MM.1S (cell line): ENCODE results near the gene DIP2C.
A peak's percentile ranks its signal among the peaks of the same experiment; 100 is the strongest.

ENCODE experiments used
- DNase-seq: peaks from one replicate; pipeline ENCODE4 v3.0.0-alpha.2; 2015
- H2AFZ ChIP-seq: fragments of 300-600 bp; sonication (generic); 2 replicates; pipeline ENCODE4 v1.6.0; 2016; ENCODE audit warnings: antibody characterized with exemption, low read length
- H3F3A ChIP-seq: fragments of 300-600 bp; sonication (generic); 2 replicates; pipeline ENCODE4 v1.6.1; 2016; ENCODE audit warnings: mild to moderate bottlenecking, antibody characterized with exemption, low read length, moderate library complexity, mixed read lengths; ENCODE audit not compliant: insufficient read depth
- H3K27ac ChIP-seq: fragments of 300-600 bp; sonication (generic); 2 replicates; pipeline ENCODE4 v1.5.1; 2016; ENCODE audit warnings: mild to moderate bottlenecking, low read length
- H3K27me3 ChIP-seq: fragments of 300-600 bp; sonication (generic); replicated peaks from 2 replicates; pipeline ENCODE4 v1.6.0; 2016; ENCODE audit warnings: low read length; ENCODE audit not compliant: insufficient read depth
- H3K36me3 ChIP-seq: fragments of 300-600 bp; sonication (generic); replicated peaks from 2 replicates; pipeline ENCODE4 v1.6.1; 2016; ENCODE audit warnings: mild to moderate bottlenecking, low read length, mixed read lengths; ENCODE audit not compliant: insufficient read depth
- H3K4me1 ChIP-seq: fragments of 300-600 bp; sonication (generic); 2 replicates; pipeline ENCODE4 v1.6.1; 2016; ENCODE audit warnings: low read length, mixed read lengths
- H3K4me2 ChIP-seq: fragments of 300-600 bp; sonication (generic); 2 replicates; pipeline ENCODE4 v1.6.0; 2016; ENCODE audit warnings: low read depth, low read length
- H3K4me3 ChIP-seq: fragments of 300-600 bp; sonication (generic); 2 replicates; pipeline ENCODE4 v1.5.1; 2016; ENCODE audit warnings: low read length, mixed read lengths
- H3K79me2 ChIP-seq: fragments of 300-600 bp; sonication (generic); 2 replicates; pipeline ENCODE4 v1.6.1; 2016; ENCODE audit warnings: mixed run types, low read length, mixed read lengths
- H3K9ac ChIP-seq: fragments of 300-600 bp; sonication (generic); 2 replicates; pipeline ENCODE4 v1.6.1; 2016; ENCODE audit warnings: low read length, mixed read lengths
- H3K9me2 ChIP-seq: fragments of 300-600 bp; sonication (generic); replicated peaks from 2 replicates; pipeline ENCODE4 v1.6.1; 2016; ENCODE audit warnings: mild to moderate bottlenecking, low read length, mixed read lengths; ENCODE audit not compliant: insufficient read depth
- H3K9me3 ChIP-seq: fragments of 300-600 bp; sonication (generic); replicated peaks from 2 replicates; pipeline ENCODE4 v1.6.1; 2016; ENCODE audit warnings: mild to moderate bottlenecking, low read length, mixed read lengths; ENCODE audit not compliant: insufficient read depth
- H4K20me1 ChIP-seq: fragments of 300-600 bp; sonication (generic); 2 replicates; pipeline ENCODE4 v1.6.1; 2016; ENCODE audit warnings: mild to moderate bottlenecking, low read length, moderate library complexity, mixed read lengths; ENCODE audit not compliant: insufficient read depth
- EZH2 ChIP-seq: fragments of 300-600 bp; sonication (generic); optimal IDR thresholded peaks from 2 replicates; pipeline ENCODE3; 2017; ENCODE audit warnings: low read depth, mild to moderate bottlenecking, antibody characterized with exemption, low read length, mixed read lengths
- EZH2phosphoT487 ChIP-seq: fragments of 300-600 bp; sonication (generic); IDR thresholded peaks from 2 replicates; pipeline ENCODE4 v1.6.1; 2018; ENCODE audit warnings: antibody characterized with exemption, low read length
- TF ChIP-seq, protein P1 (sequence below): fragments of 300-600 bp; sonication (generic); IDR thresholded peaks from 2 replicates; pipeline ENCODE4 v1.5.1; 2016; ENCODE audit warnings: antibody characterized with exemption, low read length, mixed read lengths

DIP2C gene

DNA sequence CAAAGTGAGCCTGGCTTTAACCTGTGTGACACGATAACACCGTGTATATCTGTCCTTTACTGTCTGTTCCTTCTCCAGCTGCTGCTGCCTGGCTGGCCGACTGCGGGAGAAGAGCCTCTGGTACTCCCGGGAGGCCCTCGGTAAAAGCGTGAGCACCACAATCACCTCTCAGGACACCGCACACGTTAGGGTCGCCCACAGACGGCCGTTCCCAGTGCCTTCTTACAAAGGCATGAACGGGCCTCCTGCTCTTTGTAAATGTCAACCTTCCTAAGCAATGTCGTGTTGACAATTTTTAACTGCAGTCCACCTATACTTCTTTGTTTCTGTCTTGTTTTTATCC lies 177.6 kb downstream of the DIP2C start:
- peaks cover 49% of the 10 kb centered on the region for H3K4me1 ChIP-seq
- H3K9ac ChIP-seq, result no peak overlapping the region
- no peak overlapping the region; the same call in 1 of the 2 replicates for H3K27ac ChIP-seq
- no peak overlapping the region for H3K4me3 ChIP-seq
- H3F3A ChIP-seq, result peaks cover 23% of the 10 kb centered on the region
- no peaks in the 10 kb centered on the region for H3K9me3 ChIP-seq
- H3K4me2 ChIP-seq, result no peak overlapping the region
- no peaks in the 10 kb centered on the region for H3K27me3 ChIP-seq
- H3K79me2 ChIP-seq, result peaks cover 19% of the 10 kb centered on the region
- H4K20me1 ChIP-seq, result no peaks in the 10 kb centered on the region
- no peak for DNase-seq
- TF ChIP-seq EZH2 (no peak), EZH2phosphoT487 (no peak)
- TF ChIP-seq, protein P1, sequence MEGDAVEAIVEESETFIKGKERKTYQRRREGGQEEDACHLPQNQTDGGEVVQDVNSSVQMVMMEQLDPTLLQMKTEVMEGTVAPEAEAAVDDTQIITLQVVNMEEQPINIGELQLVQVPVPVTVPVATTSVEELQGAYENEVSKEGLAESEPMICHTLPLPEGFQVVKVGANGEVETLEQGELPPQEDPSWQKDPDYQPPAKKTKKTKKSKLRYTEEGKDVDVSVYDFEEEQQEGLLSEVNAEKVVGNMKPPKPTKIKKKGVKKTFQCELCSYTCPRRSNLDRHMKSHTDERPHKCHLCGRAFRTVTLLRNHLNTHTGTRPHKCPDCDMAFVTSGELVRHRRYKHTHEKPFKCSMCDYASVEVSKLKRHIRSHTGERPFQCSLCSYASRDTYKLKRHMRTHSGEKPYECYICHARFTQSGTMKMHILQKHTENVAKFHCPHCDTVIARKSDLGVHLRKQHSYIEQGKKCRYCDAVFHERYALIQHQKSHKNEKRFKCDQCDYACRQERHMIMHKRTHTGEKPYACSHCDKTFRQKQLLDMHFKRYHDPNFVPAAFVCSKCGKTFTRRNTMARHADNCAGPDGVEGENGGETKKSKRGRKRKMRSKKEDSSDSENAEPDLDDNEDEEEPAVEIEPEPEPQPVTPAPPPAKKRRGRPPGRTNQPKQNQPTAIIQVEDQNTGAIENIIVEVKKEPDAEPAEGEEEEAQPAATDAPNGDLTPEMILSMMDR, result no peak
- no peaks in the 10 kb centered on the region for H3K36me3 ChIP-seq
- no peaks in the 10 kb centered on the region for H3K9me2 ChIP-seq
- H2AFZ ChIP-seq, result no peak overlapping the region

DNA sequence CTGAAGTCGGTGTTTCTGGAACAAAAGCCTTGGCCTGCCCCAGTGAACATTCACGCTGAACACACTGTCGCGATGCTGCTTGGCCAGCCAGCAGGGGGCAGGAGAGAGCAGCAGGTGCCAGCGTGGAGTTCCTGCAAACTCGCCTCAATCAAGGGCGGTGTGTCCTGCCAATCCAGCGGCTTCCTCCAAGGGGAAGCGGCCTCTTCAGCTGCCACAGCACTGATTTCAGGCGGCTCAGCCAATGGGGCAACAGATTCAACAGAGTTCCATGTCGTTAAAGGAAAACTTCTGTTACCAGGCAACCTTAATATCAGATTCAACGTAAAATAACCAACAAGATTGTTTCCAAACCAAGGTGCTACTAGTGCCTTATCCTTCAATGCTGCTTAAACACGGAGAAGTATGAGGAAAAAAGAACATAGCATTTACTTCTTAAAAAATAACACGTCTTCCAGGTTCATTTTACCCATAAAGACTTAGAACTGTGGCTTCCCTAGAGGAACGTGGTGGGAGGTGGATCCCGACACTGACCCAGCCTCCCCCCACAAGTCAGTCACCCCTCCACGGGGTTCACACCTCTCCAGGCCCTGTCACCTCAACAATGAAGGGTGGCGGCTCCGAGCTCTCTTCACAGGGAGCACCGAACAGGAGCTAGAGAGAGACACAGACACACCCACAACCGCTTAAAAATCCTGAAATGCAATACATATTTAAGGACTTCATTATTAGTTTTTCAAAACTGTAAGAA lies 178.2 kb downstream of the DIP2C start:
- Histone ChIP-seq H3K79me2 (peaks cover 19% of the 10 kb centered on the region), H3F3A (peaks cover 23% of the 10 kb centered on the region), H3K9me3 (no peaks in the 10 kb centered on the region), H3K36me3 (no peaks in the 10 kb centered on the region), H3K9me2 (no peaks in the 10 kb centered on the region), H2AFZ (peak overlapping the region; percentile 28; the same call in 1 of the 2 replicates), H3K4me1 (peaks cover 50% of the 10 kb centered on the region), H4K20me1 (no peaks in the 10 kb centered on the region), H3K27ac (peak overlapping the region; percentile 97), H3K4me2 (peak overlapping the region; percentile 58), H3K9ac (peak overlapping the region; percentile 70), H3K4me3 (no peak overlapping the region), H3K27me3 (no peaks in the 10 kb centered on the region)
- TF ChIP-seq EZH2, result no peak
- TF ChIP-seq, protein P1, result peak; percentile 84
- DNase-seq, result peak; percentile 78

DNA sequence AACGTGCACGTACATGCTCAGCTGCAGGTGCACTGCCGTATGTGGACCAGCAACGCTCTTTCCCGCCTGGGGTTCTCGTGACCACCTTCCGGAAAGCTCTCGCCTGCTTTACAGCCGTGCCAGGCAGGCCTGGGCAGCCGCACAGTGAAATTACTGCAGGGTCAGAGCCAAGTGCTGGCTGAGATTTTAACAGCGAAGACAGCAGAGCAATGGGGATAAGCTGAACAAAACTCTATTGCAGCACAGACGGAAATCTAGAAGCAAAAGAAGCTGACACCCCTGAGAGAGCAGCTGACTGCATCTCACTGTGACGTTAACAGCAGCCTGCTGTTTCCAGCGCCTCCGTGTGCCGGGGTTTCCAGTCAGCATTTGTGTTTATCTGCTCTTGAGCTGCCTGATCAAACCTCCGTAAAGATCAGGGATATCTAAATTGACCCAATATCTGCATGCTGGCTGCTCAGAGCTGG lies 179.0 kb downstream of the DIP2C start:
- H3K27me3 ChIP-seq, result no peaks in the 10 kb centered on the region
- H3K79me2 ChIP-seq, result peaks cover 19% of the 10 kb centered on the region
- TF ChIP-seq, protein P1, result no peak
- TF ChIP-seq EZH2phosphoT487 (no peak), EZH2 (no peak)
- H3K4me1 ChIP-seq, result peaks cover 54% of the 10 kb centered on the region
- H2AFZ ChIP-seq, result peak overlapping the region; percentile 28
- H3K36me3 ChIP-seq, result no peaks in the 10 kb centered on the region
- H3F3A ChIP-seq, result peaks cover 18% of the 10 kb centered on the region
- peak; percentile 93 for DNase-seq
- peak overlapping the region; percentile 58 for H3K4me2 ChIP-seq
- no peaks in the 10 kb centered on the region for H4K20me1 ChIP-seq
- H3K9ac ChIP-seq, result peak overlapping the region; percentile 70
- H3K9me3 ChIP-seq, result no peaks in the 10 kb centered on the region
- H3K9me2 ChIP-seq, result no peaks in the 10 kb centered on the region
- H3K4me3 ChIP-seq, result peak overlapping the region; percentile 6; the same call in 1 of the 2 replicates
- peak overlapping the region; percentile 97 for H3K27ac ChIP-seq
